Natural killer cell (primary cell): Measurements from ENCODE around the gene MYO9A. TPM values are rescaled to one million over a fixed set of nuclear protein-coding genes. Genes with fewer than 3 reads are reported as not detected.

Experiments used
- ATAC-seq, 3 donors: fragments of 150-1000 bp in 2 of 3; fragments of 200-7000 bp in 1 of 3; cut with Tn5 transposase; 1 replicate in 1 of 3; 2 replicates in 2 of 3; pipeline ENCODE4 v1.10.0; 2021; ENCODE audit warnings: mild to moderate bottlenecking in 2 of 3, moderate library complexity in 2 of 3
- DNase-seq, 2 donors: peaks; one replicate each; pipeline versions ENCODE4 v3.0.0 to v3.0.0-alpha.2; 2013 to 2021; ENCODE audit warnings: mixed read lengths in 1 of 2
- H3K27ac ChIP-seq: one replicate; pipeline ENCODE4 v1.5.1; 2013; ENCODE audit warnings: mild to moderate bottlenecking, low read length
- H3K27me3 ChIP-seq: one replicate; pipeline ENCODE4 v1.6.1; 2013; ENCODE audit warnings: low read length; ENCODE audit not compliant: control insufficient read depth, insufficient read depth
- H3K36me3 ChIP-seq: one replicate; pipeline ENCODE4 v1.6.1; 2013; ENCODE audit warnings: low read length; ENCODE audit not compliant: control insufficient read depth, insufficient read depth
- H3K4me1 ChIP-seq: one replicate; pipeline ENCODE4 v1.6.1; 2013; ENCODE audit warnings: low read length; ENCODE audit not compliant: control insufficient read depth, insufficient read depth
- H3K4me3 ChIP-seq: one replicate; pipeline ENCODE4 v1.5.1; 2013; ENCODE audit warnings: low read length
- H3K9me3 ChIP-seq: one replicate; pipeline ENCODE4 v1.6.1; 2013; ENCODE audit warnings: low read length; ENCODE audit not compliant: control insufficient read depth, insufficient read depth
- H3K27ac Mint-ChIP-seq, 2 donors: one replicate each; pipeline ENCODE4 v1.8.0; 2022; ENCODE audit warnings: mild to moderate bottlenecking in 2 of 2, mixed read lengths in 2 of 2, moderate library complexity in 1 of 2
- H3K27me3 Mint-ChIP-seq, 2 donors: one replicate each; pipeline ENCODE4 v1.8.0; 2022; ENCODE audit warnings: low read depth in 2 of 2, mixed read lengths in 2 of 2
- H3K36me3 Mint-ChIP-seq: one replicate; pipeline ENCODE4 v1.8.0; 2022; ENCODE audit warnings: mixed read lengths
- H3K4me1 Mint-ChIP-seq, 2 donors: one replicate each; pipeline ENCODE4 v1.8.0; 2022; ENCODE audit warnings: mixed read lengths in 2 of 2
- H3K4me3 Mint-ChIP-seq: one replicate; pipeline ENCODE4 v1.8.0; 2022; ENCODE audit warnings: mild to moderate bottlenecking, moderate library complexity, mixed read lengths
- H3K9me3 Mint-ChIP-seq, 2 donors: one replicate each; pipeline ENCODE4 v1.8.0; 2022; ENCODE audit warnings: mixed read lengths in 2 of 2
- WGBS: methylation state at CpG from one replicate; pipeline ENCODE4 v1.1.7; 2013; ENCODE audit warnings: missing lambda C conversion rate; ENCODE audit not compliant: insufficient coverage; 5-methylcytosine and 5-hydroxymethylcytosine counted together
- intact Hi-C: fragments of 100-400 bp; cut with micrococcal nuclease; formaldehyde crosslinking; loops from one replicate; pipeline ENCODE4 v1.14.2; 2022
- total RNA-seq, 4 donors: library from RNA; stranded (reverse); fragments of 120-200 nt in 1 of 4; gene quantifications; one replicate each; pipeline versions ENCODE4 v1.2.3 to v1.2.4, GENCODE V29; 2013 to 2022
- TF ChIP-seq, protein P1 (sequence below): fragments of 200-600 bp; IDR thresholded peaks from one replicate; pipeline ENCODE4 v1.8.0; 2022; ENCODE audit warnings: antibody characterized with exemption

Gene MYO9A
- total RNA-seq, 3 donors from 2014 or later (not counting 1 experiment from before 2014, with no cell fraction given): 36.3 to 40.4 (median 37.3) TPM

DNA sequence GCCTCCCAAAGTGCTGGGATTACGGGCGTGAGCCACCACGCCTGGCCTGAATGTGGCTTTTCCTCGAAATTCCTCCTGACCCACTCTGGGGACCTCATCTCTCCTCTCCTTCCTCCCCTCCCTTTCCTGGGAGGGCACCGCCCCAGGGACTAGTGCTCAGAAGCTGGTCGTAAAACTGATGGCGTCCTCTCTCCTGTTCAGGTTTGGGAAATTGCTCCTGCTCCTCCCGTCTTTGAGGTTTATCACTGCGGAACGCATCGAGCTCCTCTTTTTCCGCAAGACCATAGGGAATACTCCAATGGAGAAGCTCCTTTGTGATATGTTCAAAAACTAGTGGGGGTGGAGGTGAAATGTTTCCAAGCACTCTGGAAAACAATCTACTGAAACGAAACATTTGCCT, 300.6 kb downstream of the MYO9A start:
- Histone ChIP-seq H3K9me3 (peaks cover 15% of the 10 kb centered on the region), H3K4me3 (no peak overlapping the region), H3K27ac (no peak overlapping the region), H3K27me3 (no peaks in the 10 kb centered on the region), H3K4me1 (no peaks in the 10 kb centered on the region), H3K36me3 (no peaks in the 10 kb centered on the region)
- H3K27ac Mint-ChIP-seq: no peak overlapping the region
- intact Hi-C loops: no loop called here
- H3K4me1 Mint-ChIP-seq: no peaks in the 10 kb centered on the region
- H3K27me3 Mint-ChIP-seq: no peaks in the 10 kb centered on the region
- peaks cover under 1% of the 10 kb centered on the region for H3K36me3 Mint-ChIP-seq
- WGBS: 97% methylated on average over 13 of the region's 13 CpGs
- ATAC-seq: no peak
- no peak overlapping the region for H3K4me3 Mint-ChIP-seq
- peaks cover 0 to 4% of the 10 kb centered on the region in 2 donors for H3K9me3 Mint-ChIP-seq
- TF ChIP-seq, protein P1, sequence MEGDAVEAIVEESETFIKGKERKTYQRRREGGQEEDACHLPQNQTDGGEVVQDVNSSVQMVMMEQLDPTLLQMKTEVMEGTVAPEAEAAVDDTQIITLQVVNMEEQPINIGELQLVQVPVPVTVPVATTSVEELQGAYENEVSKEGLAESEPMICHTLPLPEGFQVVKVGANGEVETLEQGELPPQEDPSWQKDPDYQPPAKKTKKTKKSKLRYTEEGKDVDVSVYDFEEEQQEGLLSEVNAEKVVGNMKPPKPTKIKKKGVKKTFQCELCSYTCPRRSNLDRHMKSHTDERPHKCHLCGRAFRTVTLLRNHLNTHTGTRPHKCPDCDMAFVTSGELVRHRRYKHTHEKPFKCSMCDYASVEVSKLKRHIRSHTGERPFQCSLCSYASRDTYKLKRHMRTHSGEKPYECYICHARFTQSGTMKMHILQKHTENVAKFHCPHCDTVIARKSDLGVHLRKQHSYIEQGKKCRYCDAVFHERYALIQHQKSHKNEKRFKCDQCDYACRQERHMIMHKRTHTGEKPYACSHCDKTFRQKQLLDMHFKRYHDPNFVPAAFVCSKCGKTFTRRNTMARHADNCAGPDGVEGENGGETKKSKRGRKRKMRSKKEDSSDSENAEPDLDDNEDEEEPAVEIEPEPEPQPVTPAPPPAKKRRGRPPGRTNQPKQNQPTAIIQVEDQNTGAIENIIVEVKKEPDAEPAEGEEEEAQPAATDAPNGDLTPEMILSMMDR: no peak
- no peak for DNase-seq

DNA sequence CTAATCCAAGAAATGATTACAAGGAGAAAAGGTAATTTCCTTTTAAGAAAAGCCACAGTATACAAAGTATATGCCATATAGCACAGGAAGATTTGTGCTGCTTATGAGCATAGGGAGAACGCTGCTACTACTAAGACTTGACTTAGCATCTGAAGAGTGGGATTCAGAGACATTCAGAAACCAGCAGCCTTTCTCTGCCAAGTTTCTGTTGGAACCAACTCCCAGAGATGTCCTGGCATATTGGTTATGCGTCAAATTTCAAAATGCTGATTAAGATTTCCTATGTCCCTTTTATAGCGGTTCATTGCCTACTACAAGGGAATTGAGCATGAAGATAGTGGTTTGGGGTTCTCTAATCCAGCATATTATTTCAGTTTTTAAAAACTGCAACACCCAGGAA, 302.6 kb downstream of the MYO9A start:
- H3K27me3 ChIP-seq: no peaks in the 10 kb centered on the region
- no peaks in the 10 kb centered on the region for H3K36me3 ChIP-seq
- H3K4me1 ChIP-seq: no peaks in the 10 kb centered on the region
- H3K9me3 ChIP-seq: peaks cover under 1% of the 10 kb centered on the region
- no peaks in the 10 kb centered on the region for H3K9me3 Mint-ChIP-seq
- no peak overlapping the region for H3K4me3 ChIP-seq
- no peak overlapping the region for H3K4me3 Mint-ChIP-seq
- H3K4me1 Mint-ChIP-seq: no peaks in the 10 kb centered on the region
- 97% methylated on average over 3 of the region's 3 CpGs for whole genome bisulfite sequencing
- TF ChIP-seq, protein P1: no peak
- no peak for DNase-seq
- intact Hi-C loops: no loop called here
- H3K27me3 Mint-ChIP-seq: no peaks in the 10 kb centered on the region
- no peak overlapping the region for H3K27ac ChIP-seq
- ATAC-seq: no peak
- H3K36me3 Mint-ChIP-seq: no peaks in the 10 kb centered on the region
- no peak overlapping the region for H3K27ac Mint-ChIP-seq

DNA sequence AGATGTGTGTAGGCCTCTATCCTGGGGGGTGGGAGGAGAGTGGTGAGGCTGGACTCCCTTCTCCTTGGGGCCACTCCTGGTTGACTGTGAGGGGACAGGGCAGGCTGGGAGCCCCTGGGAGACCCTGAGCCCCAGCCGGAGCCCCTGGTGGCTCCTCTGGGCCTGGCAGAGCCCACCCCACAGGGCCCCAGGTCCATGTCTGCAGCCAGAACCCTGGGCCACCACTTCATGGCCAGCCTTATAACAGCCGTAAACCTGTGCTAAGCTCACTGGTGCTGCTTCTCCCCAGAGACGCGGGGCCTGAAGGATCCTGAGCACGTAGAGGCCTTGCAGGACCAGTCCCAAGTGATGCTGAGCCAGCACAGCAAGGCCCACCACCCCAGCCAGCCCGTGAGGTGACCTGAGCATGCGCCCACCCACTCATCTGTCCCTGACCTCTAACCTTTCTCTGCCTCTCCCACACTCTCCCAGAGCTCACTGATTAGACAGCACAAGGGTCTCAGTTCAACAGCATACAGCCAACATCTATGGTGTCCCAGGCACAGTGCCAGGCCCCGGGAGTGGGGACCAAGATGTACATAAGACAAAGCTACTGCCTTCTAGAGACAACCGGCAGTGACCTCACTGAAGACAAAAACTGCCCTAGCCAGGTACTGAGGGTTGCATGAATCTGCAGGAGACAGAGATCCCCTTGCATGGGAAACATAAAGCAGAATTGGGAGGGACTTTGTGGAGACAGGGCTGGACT, 304.1 kb downstream of the MYO9A start:
- H3K4me3 ChIP-seq: no peak overlapping the region
- no peaks in the 10 kb centered on the region for H3K27me3 ChIP-seq
- H3K4me1 ChIP-seq: no peaks in the 10 kb centered on the region
- no peaks in the 10 kb centered on the region for H3K36me3 ChIP-seq
- no peaks in the 10 kb centered on the region for H3K9me3 Mint-ChIP-seq
- no peak for ATAC-seq
- no peaks in the 10 kb centered on the region for H3K27me3 Mint-ChIP-seq
- TF ChIP-seq, protein P1: no peak
- no peaks in the 10 kb centered on the region for H3K9me3 ChIP-seq
- WGBS: 90% methylated on average over 9 of the region's 9 CpGs
- no peak overlapping the region for H3K4me3 Mint-ChIP-seq
- H3K27ac ChIP-seq: no peak overlapping the region
- intact Hi-C loops: no loop called here
- no peak for DNase-seq
- H3K27ac Mint-ChIP-seq: no peak overlapping the region
- H3K36me3 Mint-ChIP-seq: no peaks in the 10 kb centered on the region
- H3K4me1 Mint-ChIP-seq: no peaks in the 10 kb centered on the region
